WTC11 (cell line): ENCODE data around the gene EFNA5. TPM values are rescaled to one million over a fixed set of nuclear protein-coding genes. Genes with fewer than 3 reads are reported as not detected.

Experiments
- ATAC-seq: fragments of 200-7000 bp; cut with Tn5 transposase; 2 replicates; pipeline ENCODE4 v1.10.0; 2021; ENCODE audit warnings: mild to moderate bottlenecking, moderate library complexity
- CTCF ChIA-PET: fragments of 300-600 bp; sonication (Branson Sonifier 250); formaldehyde crosslinking; loops from one replicate; lab custom pipeline; 2021; ENCODE audit warnings: antibody characterized with exemption; lab: Charles Lee
- POLR2A ChIA-PET: fragments of 350-600 bp; sonication (Branson Sonifier 250); formaldehyde crosslinking; loops from one replicate; lab custom pipeline; 2021; ENCODE audit warnings: antibody characterized with exemption; lab: Charles Lee
- DNase-seq: peaks from one replicate; pipeline ENCODE4 v3.0.0; 2021; ENCODE audit warnings: low spot score
- H3K27ac Mint-ChIP-seq: 2 replicates; pipeline ENCODE4 v1.8.0; 2021; ENCODE audit warnings: mixed read lengths
- H3K27me3 Mint-ChIP-seq: 2 replicates; pipeline ENCODE4 v1.8.0; 2021; ENCODE audit warnings: low read depth, mild to moderate bottlenecking, moderate library complexity, mixed read lengths
- H3K36me3 Mint-ChIP-seq: 2 replicates; pipeline ENCODE4 v1.8.0; 2021; ENCODE audit warnings: mixed read lengths
- H3K4me1 Mint-ChIP-seq: 2 replicates; pipeline ENCODE4 v1.8.0; 2022; ENCODE audit warnings: mixed read lengths
- H3K4me3 Mint-ChIP-seq: 2 replicates; pipeline ENCODE4 v1.8.0; 2021; ENCODE audit warnings: mild to moderate bottlenecking, moderate library complexity, mixed read lengths
- H3K9me3 Mint-ChIP-seq: 2 replicates; pipeline ENCODE4 v1.8.0; 2021; ENCODE audit warnings: mixed read lengths
- ARID4B ChIP-seq: sonication (generic); formaldehyde crosslinking; IDR thresholded peaks from 2 replicates; pipeline ENCODE4 v1.8.0; 2023; ENCODE audit warnings: missing genetic modification reagents, mild to moderate bottlenecking, borderline replicate concordance
- ATF3 ChIP-seq: sonication (generic); formaldehyde crosslinking; conservative IDR thresholded peaks from 2 replicates; pipeline ENCODE4 v1.8.1; 2022; ENCODE audit warnings: mild to moderate bottlenecking, missing genetic modification reagents
- ERG ChIP-seq: fragments of 250-450 bp; sonication (Bioruptor Pico); IDR thresholded peaks from 2 replicates; pipeline ENCODE4 v1.8.0; 2021; ENCODE audit warnings: mild to moderate bottlenecking
- ETV6 ChIP-seq: sonication (generic); formaldehyde crosslinking; IDR thresholded peaks from 2 replicates; pipeline ENCODE4 v1.8.1; 2022; ENCODE audit warnings: mild to moderate bottlenecking, missing genetic modification reagents
- FOXP1 ChIP-seq: sonication (generic); formaldehyde crosslinking; IDR thresholded peaks from 2 replicates; pipeline ENCODE4 v1.8.0; 2022; ENCODE audit warnings: missing genetic modification reagents, mild to moderate bottlenecking, moderate library complexity, borderline replicate concordance
- GABPB1 ChIP-seq: sonication (generic); formaldehyde crosslinking; IDR thresholded peaks from 2 replicates; pipeline ENCODE4 v1.8.1; 2023; ENCODE audit warnings: mild to moderate bottlenecking, missing genetic modification reagents
- GRHL2 ChIP-seq: fragments of 250-450 bp; sonication (Bioruptor Pico); IDR thresholded peaks from 2 replicates; pipeline ENCODE4 v1.8.0; 2022; ENCODE audit warnings: mild to moderate bottlenecking, moderate library complexity; ENCODE audit not compliant: insufficient replicate concordance, severe bottlenecking
- IRF1 ChIP-seq: sonication (generic); formaldehyde crosslinking; IDR thresholded peaks from 2 replicates; pipeline ENCODE4 v1.8.0; 2023; ENCODE audit warnings: missing genetic modification reagents
- NFE2L1 ChIP-seq: sonication (generic); formaldehyde crosslinking; IDR thresholded peaks from 2 replicates; pipeline ENCODE4 v1.8.1; 2023; ENCODE audit warnings: missing genetic modification reagents
- NFYB ChIP-seq: sonication (generic); formaldehyde crosslinking; conservative IDR thresholded peaks from 2 replicates; pipeline ENCODE4 v1.8.0; 2022; ENCODE audit warnings: low read depth, missing genetic modification reagents
- NR3C1 ChIP-seq: sonication (generic); formaldehyde crosslinking; conservative IDR thresholded peaks from 2 replicates; pipeline ENCODE4 v1.8.1; 2023; ENCODE audit warnings: low read depth, mild to moderate bottlenecking, missing genetic modification reagents
- PREB ChIP-seq: sonication (generic); formaldehyde crosslinking; IDR thresholded peaks from 2 replicates; pipeline ENCODE4 v1.8.1; 2022; ENCODE audit warnings: mild to moderate bottlenecking, missing genetic modification reagents, moderate library complexity, borderline replicate concordance
- SMAD4 ChIP-seq: sonication (generic); formaldehyde crosslinking; IDR thresholded peaks from 2 replicates; pipeline ENCODE4 v1.8.0; 2022; ENCODE audit warnings: mild to moderate bottlenecking, missing genetic modification reagents
- TP53 ChIP-seq: sonication (generic); formaldehyde crosslinking; IDR thresholded peaks from 2 replicates; pipeline ENCODE4 v1.8.1; 2023; ENCODE audit warnings: mild to moderate bottlenecking, missing genetic modification reagents
- USF2 ChIP-seq: sonication (generic); formaldehyde crosslinking; IDR thresholded peaks from 2 replicates; pipeline ENCODE4 v1.8.1; 2023; ENCODE audit warnings: mild to moderate bottlenecking, missing genetic modification reagents, moderate library complexity
- ZNF121 ChIP-seq: sonication (generic); formaldehyde crosslinking; IDR thresholded peaks from 2 replicates; pipeline ENCODE4 v1.8.0; 2023; ENCODE audit warnings: missing genetic modification reagents
- ZNF263 ChIP-seq: sonication (generic); formaldehyde crosslinking; IDR thresholded peaks from 2 replicates; pipeline ENCODE4 v1.8.1; 2022; ENCODE audit warnings: low read depth, mild to moderate bottlenecking, moderate library complexity, missing genetic modification reagents
- ZNF396 ChIP-seq: fragments of 250-450 bp; sonication (Bioruptor Pico); IDR thresholded peaks from 2 replicates; pipeline ENCODE4 v1.8.0; 2021; ENCODE audit warnings: mild to moderate bottlenecking, moderate library complexity, borderline replicate concordance
- ZNF423 ChIP-seq: fragments of 250-450 bp; sonication (Bioruptor Pico); IDR thresholded peaks from 2 replicates; pipeline ENCODE4 v2.1.2; 2022; ENCODE audit warnings: mild to moderate bottlenecking, moderate library complexity
- total RNA-seq: library from RNA; stranded (reverse); gene quantifications from 3 replicates; pipeline ENCODE4 v1.2.3, GENCODE V29; 2021

The EFNA5 gene
- total RNA-seq, 1 experiment from 2014 or later = 17.4 TPM

- Mint-ChIP-seq H3K27me3 (no peaks in the 10 kb centered on the region), H3K9me3 (peaks cover 21% of the 10 kb centered on the region), H3K27ac (no peak overlapping the region), H3K4me1 (no peaks in the 10 kb centered on the region), H3K4me3 (no peak overlapping the region), H3K36me3 (peaks cover 5% of the 10 kb centered on the region)
- ATAC-seq (no peak), DNase-seq (no peak)
- TF ChIP-seq ATF3 (CRISPR knock-in tag) (no peak), ZNF121 (no peak), ZNF423 (CRISPR knock-in tag) (no peak), ETV6 (CRISPR knock-in tag) (no peak), TP53 (no peak), ZNF396 (no peak), ZNF263 (CRISPR knock-in tag) (no peak), ARID4B (CRISPR knock-in tag) (no peak), NFYB (CRISPR knock-in tag) (no peak), USF2 (no peak), NR3C1 (CRISPR knock-in tag) (no peak), IRF1 (CRISPR knock-in tag) (no peak), NFE2L1 (CRISPR knock-in tag) (no peak), FOXP1 (CRISPR knock-in tag) (no peak), SMAD4 (no peak), ERG (CRISPR knock-in tag) (no peak), GABPB1 (no peak), GRHL2 (CRISPR knock-in tag) (no peak), PREB (CRISPR knock-in tag) (no peak)
- POLR2A ChIA-PET = no interaction called here
- CTCF ChIA-PET = no interaction called here
Observed at GRCh38 chr5:107712359-107712870, 41.7 kb upstream of the EFNA5 start.
